ENCODE results near the gene TMEM178B.

- TF ChIP-seq REST (IDR thresholded peaks at IDR 0.05; ENCODE audit: insufficient read depth in 1 of 2, low read depth in 2 of 2, low read length in 2 of 2) (no peak), SIN3A (IDR thresholded peaks at IDR 0.05; ENCODE audit: borderline replicate concordance, insufficient read depth, low read length) (no peak), FOXP2 (optimal IDR thresholded peaks at IDR 0.05; ENCODE audit: borderline replicate concordance, extremely low read depth, extremely low read length, insufficient read depth) (no peak), POLR2AphosphoS5 (IDR thresholded peaks at IDR 0.05; ENCODE audit: low read depth, low read length) (no peak), TAF1 (IDR thresholded peaks at IDR 0.05; ENCODE audit: borderline replicate concordance, insufficient read depth, low read length) (no peak)
These were observed 254.4 kb downstream of the TMEM178B start for GRCh38 chr7:141328290-141328689.

Measured in PFSK-1 (cell line).